Activated gamma-delta T cell (primary cell): ENCODE data around the gene CHMP4A.

Experiments used
- DNase-seq: peaks from one replicate; lab custom pipeline; 2025; lab: John Stamatoyannopoulos, UW
- total RNA-seq, 2 donors: gene quantifications; one replicate each; lab custom pipeline; 2026; lab: John Stamatoyannopoulos, UW

The CHMP4A gene
- total RNA-seq = 10.4 to 11.2 reads per million in 2 donors

GRCh38 chr14:24212924-24213865, at the start of gene CHMP4A:
Gene CHMP4A (minus strand): TSS chr14:24213488. CDS start chr14:24213439, 49 bp downstream.
- peak; percentile 94 for DNase-seq

GRCh38 chr14:24261969-24262327, 48.7 kb upstream of the CHMP4A start:
- no peak for DNase-seq

- DNase-seq = no peak
These were observed 48.1 kb upstream of the CHMP4A start for GRCh38 chr14:24261256-24261968.

GRCh38 chr14:24260780-24261157, 47.5 kb upstream of the CHMP4A start:
- no peak for DNase-seq

- DNase-seq = no peak
These were observed 46.9 kb upstream of the CHMP4A start for GRCh38 chr14:24260026-24260779.

- no peak for DNase-seq
These were observed 46.2 kb upstream of the CHMP4A start for GRCh38 chr14:24259282-24260025.

- DNase-seq = no peak
These were observed 45.4 kb upstream of the CHMP4A start for GRCh38 chr14:24258548-24259265.

GRCh38 chr14:24258119-24258518, 44.8 kb upstream of the CHMP4A start:
- DNase-seq = no peak

GRCh38 chr14:24256960-24257359, 43.7 kb upstream of the CHMP4A start:
- DNase-seq = no peak

DNA sequence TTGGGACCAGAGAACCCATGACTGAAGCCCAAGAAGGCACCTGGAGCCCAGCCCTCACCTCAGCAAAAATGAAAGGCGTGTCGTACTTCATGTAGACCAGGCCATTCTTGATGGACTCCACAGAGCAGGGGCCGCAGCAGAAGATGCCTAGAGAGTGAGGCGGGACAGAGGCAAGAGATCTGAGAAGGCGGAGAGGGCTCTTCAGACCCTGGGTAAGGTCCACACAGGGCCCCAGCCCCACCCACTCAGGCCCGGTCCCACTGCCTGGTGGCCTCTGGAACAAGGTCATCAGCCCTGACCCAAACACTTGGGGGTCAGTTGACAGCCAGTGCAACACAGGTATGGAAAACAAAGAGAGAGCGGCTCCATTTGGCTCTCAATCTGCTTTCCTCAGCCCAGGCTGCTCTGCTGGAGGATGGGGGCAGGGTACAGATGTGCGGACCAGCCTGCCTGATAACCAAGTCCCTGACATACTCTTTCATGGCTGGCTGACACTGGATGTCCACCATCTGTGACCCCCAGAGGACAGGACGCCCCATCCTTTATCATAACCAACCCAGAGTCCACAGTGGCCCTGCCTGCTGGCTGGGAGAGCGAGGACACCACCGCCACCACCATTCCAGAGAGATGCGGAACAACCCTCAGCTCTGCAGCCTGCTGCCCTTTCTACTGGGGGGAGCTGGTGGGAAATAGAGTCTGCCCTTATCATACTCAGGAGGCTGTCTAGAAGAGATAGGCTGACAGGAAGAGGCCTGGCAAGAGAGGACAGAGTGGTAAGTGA, 42.8 kb upstream of the CHMP4A start:
- no peak for DNase-seq

- no peak for DNase-seq
These were observed 42.1 kb upstream of the CHMP4A start for GRCh38 chr14:24255438-24255837.

DNA sequence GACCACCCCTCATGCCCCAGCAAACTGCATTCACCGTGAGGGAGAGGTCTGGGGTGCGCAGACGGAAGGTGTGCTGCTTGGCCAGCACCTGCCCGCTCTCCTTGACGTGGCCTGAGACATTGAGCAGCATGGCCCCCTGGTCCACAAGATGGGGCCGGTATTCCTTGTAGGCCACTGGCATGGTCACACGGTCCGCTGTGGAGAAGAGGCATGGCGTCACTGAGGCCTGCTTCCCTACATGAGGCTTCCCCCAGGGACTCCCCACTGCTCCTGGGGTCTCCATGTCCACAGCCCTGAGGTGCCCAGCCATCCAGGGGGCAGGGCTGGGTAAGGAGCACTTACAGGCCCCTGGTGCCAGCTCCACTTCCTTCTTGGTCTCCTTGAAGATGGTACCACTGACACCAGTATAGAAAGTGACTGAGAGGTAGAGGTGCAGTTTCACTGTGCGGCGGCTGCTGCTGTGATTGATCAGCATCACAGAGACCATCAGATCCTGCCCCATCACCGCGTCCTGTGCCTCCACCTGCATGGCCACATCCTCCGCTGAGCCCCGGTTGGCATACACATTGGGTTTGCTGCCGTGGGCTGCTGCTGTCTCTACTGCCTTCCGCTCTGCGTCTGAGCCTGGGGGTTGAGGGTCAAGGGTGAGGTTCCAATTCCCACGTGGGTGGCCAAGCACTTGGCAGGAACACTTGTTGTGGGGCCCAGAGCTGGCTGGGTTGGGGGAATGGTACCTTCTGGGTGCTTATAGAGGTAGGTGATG, 41.5 kb upstream of the CHMP4A start:
- DNase-seq = no peak

DNA sequence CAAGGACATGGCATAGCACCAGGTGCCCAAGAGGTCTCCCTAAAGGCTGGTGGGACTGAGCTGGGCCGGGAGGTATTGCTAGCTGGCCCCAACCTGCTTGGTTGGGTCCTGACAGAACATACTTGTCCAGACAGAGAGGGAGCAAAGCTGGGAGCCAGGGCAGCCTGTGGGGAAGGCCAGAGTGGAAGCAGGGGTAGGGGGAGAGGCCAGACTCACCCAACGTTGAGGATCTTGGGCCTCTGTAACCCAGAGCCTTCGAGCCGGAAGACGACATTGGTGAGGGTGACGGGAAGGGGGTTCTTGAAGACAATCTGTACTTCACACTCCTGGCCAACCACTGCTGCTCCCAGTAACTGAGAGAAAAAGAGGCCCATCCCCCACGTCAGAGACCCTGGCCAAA, 40.6 kb upstream of the CHMP4A start:
- DNase-seq = no peak

- no peak for DNase-seq
These were observed 39.2 kb upstream of the CHMP4A start for GRCh38 chr14:24252289-24253124.

DNA sequence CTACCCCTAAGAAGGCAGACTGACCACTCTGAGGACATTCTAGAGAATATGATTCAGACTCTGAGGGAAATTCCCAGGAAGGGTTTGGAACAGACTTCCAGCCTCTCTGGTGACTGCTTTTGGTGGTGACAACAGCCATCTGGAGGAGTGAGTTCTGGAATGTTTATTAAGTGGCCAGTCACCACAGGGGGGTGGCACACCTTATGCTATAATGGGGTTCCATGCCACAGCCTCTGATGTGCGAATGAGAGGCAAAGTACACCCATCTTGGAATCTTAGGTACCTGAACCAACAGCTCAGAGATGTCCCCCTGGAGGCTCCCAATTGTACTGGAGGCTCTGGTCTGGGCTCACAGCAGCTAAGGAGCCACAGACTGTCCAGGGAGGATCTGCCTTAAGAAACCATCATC, 38.6 kb upstream of the CHMP4A start:
- no peak for DNase-seq

DNA sequence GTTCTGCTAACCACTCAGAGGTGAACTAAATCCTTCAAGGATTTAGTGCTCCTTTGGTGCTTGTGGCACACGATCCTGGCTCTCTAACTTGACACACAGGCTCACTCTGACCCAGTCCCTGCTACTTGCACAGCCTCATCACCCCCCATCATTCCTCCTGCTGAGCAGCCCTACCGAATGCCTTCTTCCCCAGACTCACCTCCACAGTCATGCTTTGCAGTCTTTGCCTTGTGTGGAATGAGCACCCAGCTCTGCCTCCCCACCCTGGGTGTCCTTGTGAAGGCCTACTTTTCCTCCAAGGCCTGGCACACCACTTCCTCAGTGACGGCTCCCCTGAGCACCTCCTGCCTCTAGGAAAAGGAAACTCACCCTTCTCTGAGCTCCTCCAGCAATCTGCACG, 37.1 kb upstream of the CHMP4A start:
- no peak for DNase-seq

GRCh38 chr14:24249230-24250021, 36.1 kb upstream of the CHMP4A start:
- DNase-seq = no peak

DNA sequence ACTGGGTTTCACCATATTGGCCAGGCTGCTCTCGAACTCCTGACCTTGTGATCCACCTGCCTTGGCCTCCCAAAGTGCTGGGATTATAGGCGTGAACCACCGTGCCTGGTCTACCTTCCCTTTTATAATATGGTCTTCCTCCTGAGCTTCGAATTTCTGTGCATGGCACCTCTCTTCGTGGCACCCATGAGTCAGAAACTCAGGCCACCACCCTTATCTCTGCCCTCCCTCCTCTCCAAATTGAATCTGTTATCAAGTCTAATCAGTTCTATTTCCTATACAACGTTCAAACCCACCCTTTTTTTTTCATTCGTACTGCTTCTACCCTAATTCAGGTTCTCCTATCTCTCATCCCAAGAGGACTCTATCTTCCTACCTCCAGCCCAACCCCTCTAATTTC, 34.1 kb upstream of the CHMP4A start:
- DNase-seq = no peak
